ENCODE data around the gene GUCA1A. TPM values are rescaled to one million over a fixed set of nuclear protein-coding genes. Genes with fewer than 3 reads are reported as not detected.
"Not testable (repeated sequence)": the region's sequence is repeated elsewhere in the genome, so short reads cannot be mapped to it uniquely, and the experiment has no call there.

GUCA1A gene
- total RNA-seq, 1 experiment from 2014 or later: not detected

- no peak for DNase-seq (ENCODE audit: low spot score)
Measured at GRCh38 chr6:42175860-42176259, 2.7 kb downstream of the GUCA1A start.

DNA sequence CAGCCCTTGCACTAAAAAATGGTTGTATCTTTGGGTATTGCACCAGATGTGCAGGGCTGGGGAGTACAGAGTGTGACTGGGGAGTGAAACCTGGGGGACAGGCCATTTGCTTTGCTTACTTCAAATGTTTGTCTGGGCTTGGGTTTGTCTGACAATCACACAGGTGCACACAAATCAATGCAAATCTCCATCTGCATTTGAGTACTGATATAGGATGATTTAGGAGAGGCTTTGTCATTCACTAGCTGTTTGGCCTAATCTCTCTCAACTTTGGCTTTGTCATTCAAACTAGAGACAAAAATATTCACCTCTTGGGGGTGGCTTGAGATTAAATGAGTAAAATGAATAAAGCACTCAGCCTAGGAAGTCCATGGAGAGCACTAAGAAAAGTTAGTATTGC is 3.8 kb downstream of the GUCA1A start:
- no peak for DNase-seq (ENCODE audit: low spot score)

DNA sequence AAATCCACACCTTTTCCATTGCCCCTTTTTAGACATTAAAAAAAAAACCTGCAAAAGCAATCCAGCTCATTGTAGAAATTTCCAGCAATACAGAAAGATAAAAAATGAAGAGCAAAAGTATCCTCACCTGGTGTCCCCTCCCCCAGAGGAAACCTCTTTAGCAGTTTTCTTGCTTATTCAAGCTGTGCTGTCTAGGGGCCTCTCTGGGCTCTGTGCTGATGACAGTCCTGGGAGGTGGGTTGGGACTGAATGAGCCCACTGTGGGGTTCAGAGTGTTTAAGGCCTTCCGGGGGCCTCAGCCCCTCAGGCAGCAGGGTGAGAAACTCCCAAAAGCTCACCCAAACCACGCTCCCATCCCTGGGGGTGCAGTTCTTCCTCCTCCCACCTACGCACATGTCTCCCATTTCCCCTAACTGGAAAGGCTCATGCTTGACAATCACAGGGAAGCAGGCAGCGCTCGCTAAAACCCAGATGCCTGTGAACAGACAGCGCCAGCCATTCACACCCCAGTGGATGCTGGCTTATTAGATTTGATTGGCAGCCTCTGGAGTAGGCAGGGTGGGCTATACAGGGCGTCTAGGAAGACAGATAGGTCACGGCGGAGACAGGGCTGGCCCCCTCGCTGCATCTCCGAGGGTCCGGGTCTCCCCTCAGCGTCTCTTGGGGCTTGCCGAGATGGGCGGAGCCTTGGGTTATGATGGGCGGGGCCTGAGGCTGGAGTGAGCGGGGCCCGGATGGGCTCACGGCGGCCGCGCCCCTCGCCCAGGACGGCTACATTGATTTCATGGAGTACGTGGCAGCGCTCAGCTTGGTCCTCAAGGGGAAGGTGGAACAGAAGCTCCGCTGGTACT is 4.6 kb downstream of the GUCA1A start:
- DNase-seq (ENCODE audit: low spot score): no peak

GRCh38 chr6:42179261-42179944 is 6.2 kb downstream of the GUCA1A start:
- DNase-seq (ENCODE audit: low spot score): no peak

- no peak for DNase-seq (ENCODE audit: low spot score)
Measured at GRCh38 chr6:42179945-42180313, 6.8 kb downstream of the GUCA1A start.

- DNase-seq (ENCODE audit: low spot score): no peak
Measured at GRCh38 chr6:42182101-42182500, 8.9 kb downstream of the GUCA1A start.

DNA sequence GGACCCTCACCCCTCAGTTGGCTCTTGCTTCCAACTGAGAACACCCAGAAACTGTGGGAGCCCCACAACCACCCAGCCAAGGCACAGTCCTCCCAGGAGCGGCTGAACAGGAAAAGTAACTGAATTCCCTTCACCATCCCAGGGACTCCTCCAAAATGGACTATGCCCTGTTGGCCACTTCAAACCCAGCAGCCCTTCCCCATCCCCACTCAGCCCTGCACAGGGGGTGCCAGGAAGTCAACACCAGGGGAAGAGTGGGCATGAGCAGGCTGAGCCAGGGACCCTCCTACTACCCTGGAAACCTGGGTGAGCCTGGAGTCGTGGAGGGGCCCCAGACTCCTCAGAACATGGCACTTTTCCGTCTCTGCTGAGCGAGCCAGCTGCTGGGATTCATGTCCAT is 11.3 kb downstream of the GUCA1A start:
- no peak for DNase-seq (ENCODE audit: low spot score)

- DNase-seq (ENCODE audit: low spot score): no peak
Measured at GRCh38 chr6:42185597-42185996, 12.4 kb downstream of the GUCA1A start.

DNA sequence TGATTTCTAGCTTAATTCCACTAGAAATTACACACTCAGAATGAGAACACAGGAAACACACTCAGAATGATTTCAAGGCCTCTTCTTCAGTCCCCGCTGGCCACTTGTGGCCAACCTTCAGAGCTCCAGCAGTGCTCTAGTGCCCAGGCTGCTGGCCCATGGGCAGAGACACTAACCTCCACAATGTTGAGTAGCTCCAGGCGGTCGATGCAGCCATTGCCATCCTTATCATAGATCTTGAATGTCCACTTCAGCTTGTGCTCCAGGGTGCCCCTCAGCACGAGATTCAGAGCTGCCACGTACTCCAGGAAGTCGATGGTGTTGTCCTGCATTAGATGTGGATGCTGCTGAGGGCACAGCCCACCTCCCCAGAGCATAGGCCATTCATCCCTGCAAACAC is 15.2 kb downstream of the GUCA1A start:
- DNase-seq (ENCODE audit: low spot score): no peak

DNA sequence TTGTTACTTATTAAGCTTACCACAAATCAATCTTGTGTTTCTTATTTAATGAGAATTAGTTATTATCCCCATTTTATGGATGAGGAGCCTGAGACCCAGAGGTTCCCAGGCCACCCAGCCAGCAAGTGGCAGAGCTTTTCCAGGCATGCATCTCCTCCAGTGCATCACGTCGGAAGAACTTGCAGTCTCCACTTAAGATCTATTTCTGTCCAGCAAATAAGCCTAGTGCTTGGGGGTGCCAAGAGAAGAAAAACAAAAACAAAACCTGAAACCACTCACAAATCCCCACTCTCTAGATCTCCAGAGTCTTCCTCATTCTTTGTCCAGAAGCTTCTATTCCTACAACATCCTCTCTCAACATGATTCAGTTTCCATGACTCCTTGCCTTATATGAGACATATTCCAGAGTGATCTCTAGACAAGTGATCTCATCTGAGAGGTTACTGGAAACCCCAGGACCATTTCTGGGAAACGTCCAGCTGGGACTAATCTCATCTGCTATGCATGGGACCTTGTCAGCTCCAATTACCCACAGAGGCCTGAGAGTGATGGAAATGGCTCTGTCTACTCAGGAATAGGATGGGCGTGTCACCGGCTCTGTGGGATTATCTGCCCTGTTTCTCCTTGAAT is 17.5 kb downstream of the GUCA1A start:
- DNase-seq (ENCODE audit: low spot score): no peak

GRCh38 chr6:42192385-42192784 is 19.2 kb downstream of the GUCA1A start:
- DNase-seq (ENCODE audit: low spot score): not testable (repeated sequence)

GRCh38 chr6:42193491-42193894 is 20.3 kb downstream of the GUCA1A start:
- DNase-seq (ENCODE audit: low spot score): peak; percentile 18

- DNase-seq (ENCODE audit: low spot score): no peak
Measured at GRCh38 chr6:42194056-42194455, 20.9 kb downstream of the GUCA1A start.

- DNase-seq (ENCODE audit: low spot score): no peak
Measured at GRCh38 chr6:42195415-42195814, 22.3 kb downstream of the GUCA1A start.

DNA sequence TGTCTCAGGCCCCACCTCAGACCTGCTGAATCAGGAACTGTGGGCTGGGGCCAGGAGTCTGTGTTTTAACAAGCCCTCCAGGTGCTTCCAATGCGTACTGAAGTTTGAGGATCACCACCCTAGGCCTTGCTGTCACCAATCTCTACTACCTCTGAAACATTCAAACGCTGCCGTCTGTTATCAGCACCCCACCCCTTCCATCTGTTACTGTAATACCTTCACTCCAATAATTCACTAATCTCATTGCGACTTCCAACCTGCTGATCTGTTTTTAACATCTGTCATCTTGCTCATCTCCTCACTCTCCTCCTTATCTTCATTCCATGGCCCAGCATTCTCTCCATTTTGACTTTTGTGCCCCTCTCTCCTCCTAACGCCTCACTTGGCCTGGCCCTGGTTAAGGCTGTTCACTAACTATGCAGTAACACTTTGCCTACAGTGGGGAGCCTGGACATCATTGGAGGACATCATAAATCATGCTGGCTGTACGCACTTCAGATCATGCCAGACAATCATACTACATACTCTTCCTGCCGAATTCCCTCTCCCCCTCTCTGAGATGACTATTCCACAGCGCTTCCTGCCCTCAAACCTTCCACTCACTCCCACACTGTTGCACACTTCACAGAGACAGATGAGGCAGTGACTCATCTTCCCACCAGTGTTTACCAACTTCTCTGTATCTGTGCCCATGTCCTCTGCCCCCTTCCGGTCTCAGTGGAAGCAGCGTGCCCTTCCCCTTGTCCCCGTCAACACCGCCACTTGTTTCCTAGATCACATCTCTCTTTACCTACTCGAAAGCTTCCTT is 24.6 kb downstream of the GUCA1A start:
- peak; percentile 80 for DNase-seq (ENCODE audit: low spot score)

DNA sequence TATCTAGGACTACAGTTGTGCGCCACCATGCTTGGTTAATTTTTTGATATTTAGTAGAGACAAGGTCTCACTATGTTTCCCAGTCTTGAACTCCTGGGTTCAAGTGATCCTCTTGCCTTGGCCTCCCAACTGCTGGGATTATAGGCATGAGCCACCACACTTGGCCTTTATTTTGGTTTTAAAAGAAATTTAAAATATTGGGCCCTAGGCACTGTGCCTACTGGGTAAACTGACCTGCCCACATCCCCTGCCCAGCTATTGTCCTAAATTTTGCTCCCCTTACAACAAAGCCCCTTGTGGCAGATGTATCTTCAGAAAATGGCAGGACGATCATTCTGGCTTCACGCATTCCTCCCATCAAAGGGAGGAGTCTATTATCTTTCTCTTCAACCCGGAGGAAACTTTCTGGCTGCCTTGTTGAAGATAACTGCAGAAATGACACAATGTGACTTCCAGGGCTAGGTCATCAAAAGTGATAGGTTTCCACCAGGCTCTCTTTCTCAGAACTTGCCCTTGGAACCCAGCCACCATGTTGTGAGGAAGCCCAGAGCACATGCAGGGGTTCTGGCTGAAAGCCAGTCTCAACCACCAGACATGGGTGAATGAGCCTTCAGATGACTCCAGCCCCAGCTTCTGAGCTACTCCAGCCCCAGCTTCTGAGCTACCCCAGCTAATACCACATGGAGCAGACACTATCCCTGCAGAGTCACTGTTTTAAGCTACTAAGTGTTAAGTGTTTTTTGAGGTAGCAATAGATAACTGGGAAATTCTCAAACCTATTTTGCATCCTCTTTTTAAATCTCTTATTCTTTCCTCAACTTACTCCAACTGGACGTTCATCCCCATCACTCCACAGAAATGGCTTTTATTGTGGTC is 26.2 kb downstream of the GUCA1A start:
- DNase-seq (ENCODE audit: low spot score): peak; percentile 51

DNA sequence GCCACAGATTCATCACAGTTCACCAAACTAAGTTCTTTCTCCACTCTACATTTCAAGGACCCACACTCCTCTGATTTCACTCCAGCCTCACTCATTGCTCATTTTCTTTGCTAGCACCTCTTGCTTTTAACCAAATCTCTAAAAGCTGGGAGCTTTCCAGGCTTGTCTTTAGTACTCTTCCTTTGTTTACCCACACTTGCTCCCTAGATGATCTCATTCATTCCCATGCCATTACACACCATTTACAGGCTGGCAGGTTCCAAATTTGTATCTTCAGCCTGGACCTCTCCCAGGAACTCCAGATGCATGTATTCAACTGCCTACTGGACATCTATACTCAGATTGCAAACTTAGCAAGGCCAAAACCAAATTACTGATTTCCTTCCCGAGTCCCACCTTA is 26.9 kb downstream of the GUCA1A start:
- DNase-seq (ENCODE audit: low spot score): peak; percentile 65

GRCh38 chr6:42201382-42201781 is 28.2 kb downstream of the GUCA1A start:
- DNase-seq (ENCODE audit: low spot score): no peak

DNA sequence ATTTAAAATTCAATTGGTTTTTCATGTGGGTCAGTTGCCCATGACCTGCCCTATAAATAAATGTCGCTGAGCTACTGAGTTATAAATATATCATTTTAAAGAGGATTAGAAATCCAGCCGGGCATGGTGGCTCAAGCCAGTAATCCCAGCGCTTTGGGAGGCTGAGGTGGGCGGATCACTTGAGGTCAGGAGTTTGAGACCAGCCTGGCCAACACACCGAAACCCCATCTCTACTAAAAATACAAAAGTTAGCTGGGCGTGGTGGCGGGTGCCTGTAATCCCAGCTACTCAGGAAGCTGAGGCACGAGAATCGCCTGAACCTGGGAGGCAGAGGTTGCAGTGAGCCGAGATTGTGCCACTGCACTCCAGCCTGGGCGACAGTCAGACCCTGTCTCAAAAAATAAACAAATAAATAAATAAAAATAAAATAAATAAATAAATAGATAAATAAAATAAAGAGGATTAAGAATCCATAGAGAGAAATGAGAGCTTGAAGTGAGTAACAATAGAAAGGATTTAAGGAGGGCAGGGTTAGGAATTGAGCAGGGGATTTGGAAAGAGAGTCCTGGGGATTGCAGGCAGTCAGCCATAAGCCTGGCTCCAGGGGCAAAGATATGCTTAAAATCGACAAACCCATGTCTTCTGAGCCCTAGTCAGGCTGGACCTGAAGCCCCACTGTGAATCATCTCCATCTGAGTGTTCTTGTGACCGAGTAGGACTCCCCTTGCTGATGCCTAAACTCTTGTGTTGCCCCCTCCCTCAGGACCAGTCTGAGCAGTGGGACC is 29.2 kb downstream of the GUCA1A start:
- not testable (repeated sequence) for DNase-seq (ENCODE audit: low spot score)

DNA sequence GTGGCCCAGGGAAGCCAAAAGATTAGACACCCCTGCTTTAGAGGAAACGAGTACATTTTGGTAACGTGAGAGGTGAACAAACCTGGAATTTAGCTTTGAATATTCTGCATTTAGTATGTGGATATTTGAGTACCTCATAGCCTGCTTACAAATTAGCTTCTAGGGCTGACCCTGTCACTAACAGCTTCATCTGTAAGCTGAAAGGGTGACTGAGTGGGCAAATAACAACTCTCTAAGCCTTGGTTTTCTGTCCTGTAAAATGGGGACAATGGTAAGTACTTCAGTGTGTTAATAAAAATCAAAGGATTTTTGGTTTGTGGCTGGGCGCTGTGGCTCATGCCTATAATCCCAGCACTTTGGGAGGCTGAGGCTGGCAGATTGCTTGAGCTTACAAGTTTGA is 30.0 kb downstream of the GUCA1A start:
- DNase-seq (ENCODE audit: low spot score): no peak

All from A172 (cell line).